SU-DHL-6 (cell line): Measurements from ENCODE around the gene FBXW2.

Experiments used
- CTCF ChIP-seq: fragments of 200-600 bp; sonication (generic); IDR thresholded peaks from one replicate; pipeline ENCODE4 v1.5.1; 2017; ENCODE audit warnings: antibody characterized with exemption, mild to moderate bottlenecking, low read length, moderate library complexity; ENCODE audit not compliant: insufficient read depth, poor library complexity, severe bottlenecking
- EZH2phosphoT487 ChIP-seq: fragments of 200-600 bp; sonication (generic), shearing (Covaris generic); conservative IDR thresholded peaks from 2 replicates; pipeline ENCODE4 v1.6.1; 2018; ENCODE audit warnings: mild to moderate bottlenecking, antibody characterized with exemption, low read length, moderate library complexity, mixed read lengths

GRCh38 chr9:120714088-120714845 is 78.9 kb downstream of the FBXW2 start, which contains the start of gene MEGF9:
- TF ChIP-seq CTCF: no peak
- no peak for TF ChIP-seq EZH2phosphoT487
